ENCODE results near the gene KCNK2.

KCNK2 gene

DNA sequence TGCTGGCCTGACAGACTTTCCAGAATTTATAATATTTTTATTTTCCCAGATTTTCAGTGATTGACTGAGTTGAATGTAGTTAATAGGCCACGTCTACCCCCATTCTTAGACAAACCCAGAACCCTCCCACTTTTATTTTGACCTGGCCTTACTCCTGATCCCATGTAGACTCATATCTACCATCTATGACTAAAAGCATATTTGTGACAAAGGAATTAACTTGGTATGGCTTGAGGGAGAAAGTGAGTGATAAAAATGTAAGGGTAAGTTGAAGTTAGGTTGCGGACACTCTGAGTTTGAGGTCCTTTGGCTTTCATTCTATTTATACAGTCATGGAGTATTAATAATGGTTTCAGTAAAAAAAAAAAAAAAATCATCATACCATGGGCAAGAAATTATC, 168.4 kb downstream of the KCNK2 start:
- DNase-seq (ENCODE audit: extremely low read depth in 1 of 2, low read depth in 1 of 2) = no peak

DNA sequence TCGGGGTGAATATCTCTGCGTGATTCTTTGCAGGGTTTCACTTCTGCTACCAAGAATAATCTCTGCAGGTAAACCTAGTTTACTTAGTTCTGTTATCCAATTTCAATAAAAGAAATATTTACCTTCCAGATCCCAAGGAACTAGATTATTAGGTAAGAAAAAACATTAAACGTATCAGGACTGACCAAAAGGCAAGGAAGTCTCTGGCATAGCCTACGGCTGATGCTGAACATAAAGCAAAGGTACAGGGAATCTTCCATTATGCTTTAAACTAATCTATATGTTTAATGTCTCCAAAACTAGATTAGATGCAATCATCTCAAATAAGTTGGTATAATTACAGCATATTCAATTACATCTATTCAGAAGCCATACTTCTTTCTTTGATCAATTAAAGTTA, 168.9 kb downstream of the KCNK2 start:
- DNase-seq (ENCODE audit: extremely low read depth in 1 of 2, low read depth in 1 of 2) = no peak

DNA sequence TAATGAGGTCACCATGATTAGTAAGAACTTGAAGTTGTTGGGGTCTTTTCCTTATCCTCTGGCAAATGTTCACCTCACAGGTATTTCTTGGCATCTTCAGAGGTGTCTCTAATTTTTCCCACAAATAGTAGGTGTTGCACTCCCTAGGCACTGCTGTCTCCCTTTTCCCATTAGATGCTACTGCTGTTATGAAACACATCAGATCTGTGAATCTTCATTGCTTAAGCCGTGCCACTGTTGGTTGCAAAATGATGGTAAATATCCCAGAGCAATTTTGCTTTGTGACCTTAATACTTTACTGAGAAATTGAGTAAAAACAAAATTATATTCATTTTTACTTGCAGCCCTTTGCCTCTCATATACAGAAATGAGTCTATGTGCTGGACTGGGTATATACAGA, 169.6 kb downstream of the KCNK2 start:
- DNase-seq (ENCODE audit: extremely low read depth in 1 of 2, low read depth in 1 of 2) = no peak

DNA sequence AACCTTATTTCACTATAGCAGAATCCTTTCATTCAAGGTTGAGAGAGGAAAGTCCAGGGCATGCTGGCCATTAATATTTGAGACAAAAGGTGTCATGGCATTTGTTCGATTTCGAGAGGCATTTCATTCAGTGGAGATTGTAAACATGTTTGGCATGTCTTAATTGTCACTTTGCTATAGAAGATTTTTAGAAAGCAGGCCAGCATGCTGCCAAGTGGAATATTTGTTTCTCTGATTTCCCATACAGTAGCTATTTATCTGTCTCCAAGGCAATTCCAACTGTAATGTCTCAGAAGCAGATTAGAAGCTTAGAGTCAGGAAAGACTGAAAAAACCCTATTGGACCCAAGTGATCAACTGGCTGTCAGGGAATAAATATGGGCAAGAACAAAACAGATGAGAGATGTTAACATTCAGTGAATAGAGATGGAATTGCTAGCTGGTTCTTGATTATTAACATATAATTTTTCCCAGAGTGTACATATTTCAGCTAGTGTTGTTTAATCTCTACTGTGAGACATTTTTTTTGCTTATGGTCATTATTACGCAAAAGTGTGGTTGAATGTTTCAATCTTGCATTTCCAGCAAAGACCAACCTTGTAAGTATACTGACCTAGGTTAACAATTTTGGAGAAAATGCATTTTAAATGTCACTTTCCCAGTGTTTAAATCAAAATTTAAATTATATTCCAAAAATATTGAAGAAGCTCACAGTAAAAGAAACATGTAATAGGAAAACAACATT, 174.6 kb downstream of the KCNK2 start:
- DNase-seq (ENCODE audit: extremely low read depth in 1 of 2, low read depth in 1 of 2) = no peak

DNA sequence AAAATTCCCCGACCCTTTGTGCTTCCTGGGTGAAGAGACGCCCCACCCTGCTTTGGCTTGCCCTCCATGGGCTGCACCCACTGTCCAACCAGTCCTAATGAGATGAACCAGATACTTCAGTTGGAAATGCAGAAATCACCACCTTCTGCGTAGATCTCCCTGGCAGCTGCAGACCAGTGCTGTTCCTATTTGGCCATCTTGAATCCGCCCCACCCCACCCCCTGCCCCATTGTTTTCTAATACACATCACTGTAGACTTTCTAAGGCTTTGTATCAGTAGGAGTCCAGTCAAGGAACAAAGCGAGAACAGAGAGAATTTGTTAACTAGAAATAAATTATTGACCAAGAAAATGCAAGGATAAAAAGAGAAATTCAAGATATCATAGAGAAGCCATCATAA, 178.2 kb downstream of the KCNK2 start:
- no peak for DNase-seq (ENCODE audit: extremely low read depth in 1 of 2, low read depth in 1 of 2)

DNA sequence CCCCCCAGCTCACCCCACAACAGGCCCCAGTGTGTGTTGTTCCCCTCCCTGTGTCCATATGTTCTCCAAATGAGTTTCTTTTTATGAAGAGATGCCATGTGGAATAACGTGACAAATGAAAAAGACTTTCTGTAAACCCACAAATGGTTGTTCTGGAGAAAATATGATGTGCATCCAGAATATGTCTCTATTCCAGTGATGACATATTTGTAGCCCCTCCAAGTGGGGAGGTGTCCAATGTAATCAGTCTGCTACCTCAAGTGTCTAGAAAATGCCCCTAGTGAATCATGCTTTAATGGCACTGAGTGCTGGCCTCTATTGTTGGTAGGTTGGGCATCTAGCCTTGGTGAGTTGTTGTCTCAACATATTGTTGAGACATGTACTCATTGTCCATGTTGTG, 179.6 kb downstream of the KCNK2 start:
- DNase-seq (ENCODE audit: extremely low read depth in 1 of 2, low read depth in 1 of 2) = no peak

DNA sequence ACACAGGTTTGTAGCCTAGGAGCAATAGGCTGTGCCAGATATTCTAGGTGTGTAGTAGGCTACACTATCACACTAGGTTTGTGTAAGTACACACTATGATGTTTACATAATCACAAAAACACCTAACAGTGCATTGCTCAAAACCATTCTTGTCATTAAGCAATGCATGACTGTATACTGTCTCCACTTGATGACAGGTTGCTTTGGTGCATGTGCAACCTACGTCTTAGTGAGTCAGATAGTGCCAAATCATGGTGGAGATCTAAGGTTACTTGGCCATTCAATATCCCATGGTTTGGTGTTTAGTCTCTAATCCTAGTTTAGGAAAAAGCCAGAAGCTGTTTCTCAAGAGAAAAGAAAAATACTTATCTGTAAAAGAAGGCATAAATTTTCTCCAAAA, 181.1 kb downstream of the KCNK2 start:
- DNase-seq (ENCODE audit: extremely low read depth in 1 of 2, low read depth in 1 of 2) = no peak

DNA sequence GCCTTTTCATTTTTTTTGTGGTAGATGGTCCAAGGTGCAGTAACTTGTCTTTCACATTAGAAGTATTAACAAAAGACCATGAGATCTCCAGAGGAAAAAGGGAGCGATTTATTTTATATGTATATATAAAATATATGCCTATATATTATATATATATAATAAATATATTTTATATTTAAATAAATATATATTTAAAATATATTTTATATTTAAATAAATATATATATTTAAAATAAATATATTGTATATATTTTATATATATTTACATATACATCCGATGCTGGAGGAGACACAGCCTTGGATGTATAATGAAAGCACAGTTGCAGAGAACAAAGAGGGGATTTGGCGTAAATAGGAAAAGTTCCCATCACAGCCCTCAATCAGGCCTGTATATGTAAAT, 182.1 kb downstream of the KCNK2 start:
- no peak for DNase-seq (ENCODE audit: extremely low read depth in 1 of 2, low read depth in 1 of 2)

DNA sequence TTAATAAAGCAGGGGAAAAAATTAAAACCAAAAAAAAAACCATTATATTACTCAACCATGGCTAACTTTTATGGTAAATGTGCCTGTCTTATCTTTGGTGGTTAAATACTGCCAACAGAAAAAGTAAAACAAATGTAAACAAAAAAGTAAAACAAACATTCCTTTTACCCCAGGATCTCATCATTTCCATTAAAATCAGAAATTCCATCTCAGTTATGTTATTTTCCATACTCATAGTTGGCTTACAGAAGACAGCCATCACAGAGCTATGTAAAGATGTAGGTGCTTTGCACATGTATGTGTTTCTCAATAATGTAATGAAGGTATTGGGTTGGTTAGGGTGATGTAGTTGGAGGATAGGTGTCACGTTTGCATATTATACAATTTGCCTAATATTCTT, 185.0 kb downstream of the KCNK2 start:
- no peak for DNase-seq (ENCODE audit: extremely low read depth in 1 of 2, low read depth in 1 of 2)

DNA sequence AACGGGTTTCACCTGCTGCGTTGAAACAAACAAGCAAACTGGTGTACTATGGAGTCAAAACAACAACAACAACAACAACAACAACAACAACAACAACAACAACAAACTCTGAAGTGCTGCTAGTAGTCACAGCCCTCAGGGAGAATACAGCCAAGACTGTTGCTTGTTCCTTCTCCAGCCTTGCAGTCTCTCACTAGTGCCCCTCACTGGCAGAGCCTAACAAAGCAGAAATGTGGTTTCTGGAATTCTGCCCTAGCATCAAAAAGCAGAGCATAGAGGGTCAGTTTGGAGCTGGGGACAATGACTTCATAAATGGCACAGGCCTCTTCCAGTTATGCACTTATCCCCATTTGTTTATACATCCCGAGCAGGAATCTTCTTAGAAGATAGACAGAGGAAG, 187.4 kb downstream of the KCNK2 start:
- no peak for DNase-seq (ENCODE audit: extremely low read depth in 1 of 2, low read depth in 1 of 2)

DNA sequence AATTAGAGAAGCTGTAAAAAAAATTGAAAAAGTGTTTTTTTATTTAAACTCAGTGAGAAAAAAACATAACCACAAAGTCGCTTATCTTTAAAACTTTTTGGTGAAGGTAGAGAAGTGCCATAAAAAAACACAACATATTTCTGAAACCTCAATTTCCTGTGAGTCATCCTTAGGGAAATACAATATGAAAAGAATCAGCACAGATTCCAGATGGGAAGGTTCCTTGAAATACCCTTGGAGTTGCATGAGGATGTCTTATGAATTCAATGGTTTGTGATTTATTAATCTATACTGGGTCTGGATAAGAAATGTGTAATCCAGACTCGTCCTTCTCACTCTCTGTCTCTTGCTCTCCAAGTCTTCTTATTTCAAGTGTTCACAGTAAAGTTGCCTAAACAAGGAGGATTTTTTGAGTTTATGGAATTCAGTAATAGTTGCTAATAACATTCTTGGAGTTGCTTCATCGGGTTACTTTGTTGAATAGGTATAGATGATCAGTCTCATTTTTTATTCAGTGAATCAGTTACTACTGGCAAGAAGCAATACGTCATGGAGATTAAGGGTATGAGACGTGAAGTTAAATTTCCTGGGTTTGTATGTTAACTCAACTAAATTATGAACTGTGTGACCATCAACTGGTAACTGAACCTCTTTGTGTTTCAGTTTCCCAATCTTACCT, 191.4 kb downstream of the KCNK2 start:
- DNase-seq (ENCODE audit: extremely low read depth in 1 of 2, low read depth in 1 of 2) = no peak

DNA sequence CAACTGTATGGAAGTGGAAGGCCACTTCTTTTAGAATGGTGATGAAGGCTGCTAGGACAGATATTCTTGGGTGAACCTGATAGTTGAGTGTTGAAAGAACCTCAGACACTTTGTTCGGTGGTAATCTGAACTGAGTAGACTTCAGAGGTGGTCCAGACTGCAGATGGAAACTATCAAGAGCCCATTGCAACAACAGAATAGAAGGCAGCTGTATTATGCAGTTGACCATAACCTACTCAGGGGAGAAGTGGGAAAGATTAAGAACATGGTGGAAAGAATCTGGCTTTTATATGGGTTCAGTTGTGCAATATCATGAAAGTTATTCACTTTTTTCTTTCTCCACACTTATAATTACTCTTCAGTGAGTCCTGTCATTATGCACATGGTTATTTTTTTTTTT, 194.0 kb downstream of the KCNK2 start:
- no peak for DNase-seq (ENCODE audit: extremely low read depth in 1 of 2, low read depth in 1 of 2)

DNA sequence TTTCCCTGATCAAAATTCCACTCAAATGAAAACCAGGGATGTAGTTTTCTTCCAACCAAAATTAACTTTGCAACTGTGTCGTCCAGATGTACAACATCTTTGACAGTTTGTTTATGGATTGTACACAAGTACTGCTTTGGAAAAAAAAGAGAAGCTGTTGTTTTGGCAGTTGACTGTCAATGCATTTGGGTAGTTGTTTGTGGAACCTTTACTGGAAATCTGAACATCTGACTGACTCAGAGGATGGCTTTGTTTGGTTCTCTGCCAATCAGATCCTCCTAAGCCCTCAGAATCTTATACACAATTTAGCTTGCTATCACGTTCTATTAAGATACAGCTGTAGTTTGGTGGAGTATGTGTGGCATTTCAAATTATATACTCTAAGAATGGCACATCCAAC, 195.0 kb downstream of the KCNK2 start:
- no peak for DNase-seq (ENCODE audit: extremely low read depth in 1 of 2, low read depth in 1 of 2)

DNA sequence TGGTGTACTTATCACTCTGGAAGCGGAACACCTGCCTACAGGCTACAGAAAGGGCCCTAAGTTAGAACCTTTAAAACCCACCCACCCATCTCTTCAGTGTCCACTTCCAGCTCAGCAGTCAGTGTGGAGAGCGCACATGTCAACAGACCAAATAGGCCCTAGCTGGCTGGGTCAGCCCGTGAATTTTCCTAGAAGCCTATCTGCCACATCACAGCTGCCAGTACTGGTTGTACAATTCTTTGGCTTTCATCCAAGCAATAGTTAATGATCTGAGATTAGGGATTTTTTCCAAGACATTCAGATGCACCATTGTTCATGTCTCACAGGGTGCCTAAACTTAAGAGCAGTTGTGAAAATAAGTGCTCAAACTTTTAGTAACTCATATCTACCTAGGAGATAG, 197.1 kb downstream of the KCNK2 start:
- DNase-seq (ENCODE audit: extremely low read depth in 1 of 2, low read depth in 1 of 2) = no peak

DNA sequence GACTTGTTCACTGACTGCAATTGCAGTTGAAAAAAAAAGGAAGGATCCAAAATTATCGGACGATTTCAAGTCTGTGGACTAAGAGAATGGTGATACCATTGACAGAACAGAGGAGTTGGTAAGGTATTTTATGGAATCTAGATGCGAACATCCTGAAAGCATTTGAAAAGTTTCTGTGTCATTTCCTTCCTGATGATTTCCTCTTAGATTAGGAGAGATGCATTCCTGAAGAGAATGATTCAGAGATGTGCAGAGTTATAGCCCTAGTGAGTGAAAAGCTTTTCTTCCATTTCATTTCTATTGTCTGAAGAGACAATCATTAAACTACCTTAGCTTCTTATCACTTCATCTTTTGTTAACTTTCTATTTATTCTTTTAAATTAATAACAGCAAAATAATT, 200.0 kb downstream of the KCNK2 start:
- DNase-seq (ENCODE audit: extremely low read depth in 1 of 2, low read depth in 1 of 2) = no peak

DNA sequence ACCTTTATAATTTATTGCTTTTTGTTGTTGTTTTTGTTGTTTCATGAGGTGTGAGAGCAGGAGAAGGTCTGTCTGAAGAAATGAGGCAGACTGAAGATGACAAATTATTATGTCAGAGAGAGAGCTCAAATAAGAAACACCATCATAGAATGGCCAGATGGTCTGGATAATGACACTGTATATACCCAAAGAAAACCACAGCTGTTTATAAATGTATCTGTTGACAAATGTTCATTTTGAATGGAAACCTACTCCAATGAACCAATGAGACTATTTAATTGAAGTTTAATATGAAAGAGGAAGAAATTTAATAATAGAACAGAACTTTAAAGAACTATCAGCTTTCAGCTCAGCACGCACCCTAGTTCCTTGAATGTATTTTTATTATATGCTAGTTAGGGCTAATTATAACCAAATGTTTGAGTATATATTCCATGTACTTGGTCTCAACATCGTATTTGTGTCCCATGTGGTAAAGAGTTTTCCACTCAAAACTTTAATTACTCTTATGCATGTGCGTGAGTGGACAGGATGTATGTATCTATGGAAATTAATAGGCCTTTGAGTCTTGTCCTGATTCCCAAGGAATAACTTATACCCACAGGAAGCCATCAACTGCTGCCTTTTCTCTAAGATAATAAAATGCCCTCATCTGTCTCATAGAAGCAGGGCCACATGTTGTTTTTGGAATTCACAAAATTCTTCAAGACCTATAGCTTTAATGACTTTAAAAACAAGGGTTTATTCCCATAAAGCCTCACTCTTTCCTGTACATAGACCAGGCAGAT, 202.7 kb downstream of the KCNK2 start:
- no peak for DNase-seq (ENCODE audit: extremely low read depth in 1 of 2, low read depth in 1 of 2)

Data from stimulated activated CD8-positive, alpha-beta memory T cell treated with anti-CD3 and anti-CD28 coated beads, Interleukin-7, amount 100 ng/mL, for 48 hours (primary cell).